Adipose tissue (tissue), 3 donors: Measurements from ENCODE around the gene FBXW4. TPM values are rescaled to one million over a fixed set of nuclear protein-coding genes. Genes with fewer than 3 reads are reported as not detected.

Source experiments
- H3K27ac ChIP-seq: one replicate; pipeline ENCODE4 v1.5.1; 2013; ENCODE audit warnings: low read depth, low read length
- WGBS, 3 donors: extraction: QIAGEN DNeasy Blood & Tissue Kit; methylation state at CpG; one replicate each; pipeline ENCODE4 v1.1.7; 2013; 5-methylcytosine and 5-hydroxymethylcytosine counted together
- polyA plus RNA-seq, 3 donors: library from polyadenylated mRNA; stranded (reverse); fragments of 200-250 nt; gene quantifications; one replicate each; pipeline ENCODE4 v1.2.3, GENCODE V29; 2013
- donor health status: healthy with polysubstance abuse.
- donor health status: Bipolar disorder and iron deficiency.
- donor health status: healthy.

The FBXW4 gene
- polyA plus RNA-seq, 3 donors = 31.1 to 50.8 (median 34.0) TPM

GRCh38 chr10:101631821-101632475 is 63.0 kb downstream of the FBXW4 start:
- H3K27ac ChIP-seq = no peak overlapping the region
- 77 to 92% (median 86%) methylated on average over 8 of the region's 8 CpGs for WGBS, 3 donors

GRCh38 chr10:101630633-101630920 is 64.4 kb downstream of the FBXW4 start:
- 93 to 100% (median 100%) methylated on average over 1 of the region's 1 CpG for WGBS, 3 donors
- H3K27ac ChIP-seq = no peak overlapping the region

DNA sequence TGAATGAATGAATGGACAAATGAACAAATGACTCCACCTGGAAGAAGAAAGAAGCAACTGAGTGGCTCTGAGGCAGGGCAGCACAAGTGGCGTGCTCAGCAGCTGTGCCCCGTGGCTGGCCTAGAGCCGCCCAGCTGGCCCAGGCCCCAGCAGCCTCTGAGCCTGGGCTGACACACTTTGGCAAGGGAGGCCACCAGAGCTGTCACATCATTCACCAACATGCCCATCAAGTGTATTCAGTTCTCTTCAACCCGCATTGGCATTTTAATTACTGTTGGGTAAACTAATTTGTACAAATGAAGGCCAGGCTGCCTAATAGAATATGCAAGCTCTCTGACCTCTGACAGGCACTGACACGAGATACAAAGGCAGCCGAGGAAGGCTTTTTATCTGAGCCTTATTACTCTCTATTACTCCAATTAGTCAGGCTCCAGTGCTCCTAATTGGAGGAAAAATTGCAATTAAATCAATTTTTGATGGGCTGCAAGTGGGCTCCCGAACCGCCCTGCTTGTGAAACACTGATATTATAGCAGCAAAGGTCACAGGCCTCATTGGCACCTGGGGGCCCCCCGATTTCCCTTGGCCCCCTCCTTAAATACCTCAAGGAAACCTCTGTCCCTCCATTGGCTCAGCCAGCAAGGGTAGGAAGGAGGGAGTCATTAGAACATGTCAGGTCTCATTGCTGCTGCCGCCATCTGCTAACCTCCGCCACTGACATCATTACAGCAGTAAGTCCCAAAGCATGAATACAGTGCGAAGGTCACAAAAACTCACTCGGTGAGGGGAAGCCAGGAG is 64.9 kb downstream of the FBXW4 start:
- 87 to 91% (median 88%) methylated on average over 13 of the region's 13 CpGs for WGBS, 3 donors
- H3K27ac ChIP-seq = no peak overlapping the region

DNA sequence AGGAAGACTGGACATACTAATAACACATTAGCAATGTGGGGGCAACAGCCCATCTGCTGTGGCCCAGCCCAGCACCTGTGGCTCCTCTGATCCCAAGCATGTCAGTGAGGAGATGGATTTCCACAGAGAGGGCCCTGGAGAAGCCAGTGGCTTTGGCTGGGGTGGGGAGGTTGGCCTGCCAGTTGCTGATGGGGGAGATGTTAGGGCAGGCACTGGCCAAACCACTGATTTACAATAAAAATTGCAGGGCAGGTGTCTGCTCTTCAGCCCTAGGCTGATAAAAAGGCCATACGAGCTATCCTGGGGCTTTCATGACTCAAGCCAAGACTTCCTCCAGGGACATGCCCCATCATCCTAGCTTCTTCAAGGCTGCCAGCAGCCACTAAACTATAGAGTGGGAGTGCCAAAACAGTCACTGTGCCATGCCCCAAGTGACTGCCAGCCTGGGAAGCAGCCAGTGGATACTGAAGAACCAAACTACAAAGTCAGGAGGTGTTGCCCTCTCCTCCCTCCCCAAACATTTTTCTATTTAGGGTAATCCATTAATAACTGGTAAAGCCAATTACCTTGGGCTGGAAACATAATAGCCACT is 69.1 kb downstream of the FBXW4 start:
- WGBS, 3 donors = 58 to 81% (median 75%) methylated on average over 1 of the region's 1 CpG
- no peak overlapping the region for H3K27ac ChIP-seq

GRCh38 chr10:101624526-101625102 is 70.4 kb downstream of the FBXW4 start:
- WGBS, 3 donors = 71 to 93% (median 75%) methylated on average over 4 of the region's 4 CpGs
- no peak overlapping the region for H3K27ac ChIP-seq

GRCh38 chr10:101623528-101623927 is 71.4 kb downstream of the FBXW4 start:
- 72 to 94% (median 73%) methylated on average over 1 of the region's 1 CpG for WGBS, 3 donors
- no peak overlapping the region for H3K27ac ChIP-seq

- 98% methylated on average over 6 of the region's 6 CpGs for WGBS, 3 donors
- no peak overlapping the region for H3K27ac ChIP-seq
These were observed 75.0 kb downstream of the FBXW4 start for GRCh38 chr10:101619983-101620382.

- no peak overlapping the region for H3K27ac ChIP-seq
- 90 to 98% (median 90%) methylated on average over 2 of the region's 2 CpGs for WGBS, 3 donors
These were observed 76.1 kb downstream of the FBXW4 start for GRCh38 chr10:101618871-101619270.

DNA sequence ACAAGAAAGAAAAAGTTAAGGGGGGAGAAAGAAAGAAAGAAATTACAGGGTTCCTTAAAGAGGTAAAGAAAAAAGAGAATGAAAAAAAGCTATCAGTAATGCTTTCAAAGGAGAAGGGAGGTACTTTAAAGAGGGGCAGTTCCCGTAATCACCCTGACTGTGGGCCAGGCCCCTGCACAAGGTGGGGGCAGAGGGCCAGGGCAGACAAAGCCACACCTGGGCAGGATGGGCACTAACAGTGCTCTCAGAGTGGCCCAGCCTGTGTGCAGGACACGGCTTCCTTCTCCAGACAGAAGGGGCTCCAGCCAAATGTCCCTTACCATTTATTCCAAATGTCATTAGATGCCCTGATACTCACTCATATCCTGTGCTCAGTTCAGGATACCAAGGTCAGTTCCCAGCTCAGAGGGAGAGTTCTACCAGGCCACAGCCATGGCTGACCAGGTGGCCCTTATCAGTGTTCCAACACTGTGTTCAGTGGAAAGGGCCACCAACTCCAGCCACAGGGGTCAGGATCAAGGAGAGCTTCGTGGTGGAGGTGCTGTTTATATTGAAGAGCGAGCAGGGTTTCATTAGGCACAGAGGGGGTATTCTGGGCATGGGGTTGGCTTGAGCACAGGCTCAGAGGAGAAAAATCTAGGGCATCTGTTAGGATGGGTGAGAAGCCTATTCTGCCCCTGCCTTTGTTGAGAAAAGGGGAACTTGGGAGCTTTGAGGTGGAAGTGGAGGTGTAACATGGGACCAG is 77.0 kb downstream of the FBXW4 start:
- WGBS, 3 donors = 83 to 88% (median 86%) methylated on average over 4 of the region's 4 CpGs
- no peak overlapping the region for H3K27ac ChIP-seq

DNA sequence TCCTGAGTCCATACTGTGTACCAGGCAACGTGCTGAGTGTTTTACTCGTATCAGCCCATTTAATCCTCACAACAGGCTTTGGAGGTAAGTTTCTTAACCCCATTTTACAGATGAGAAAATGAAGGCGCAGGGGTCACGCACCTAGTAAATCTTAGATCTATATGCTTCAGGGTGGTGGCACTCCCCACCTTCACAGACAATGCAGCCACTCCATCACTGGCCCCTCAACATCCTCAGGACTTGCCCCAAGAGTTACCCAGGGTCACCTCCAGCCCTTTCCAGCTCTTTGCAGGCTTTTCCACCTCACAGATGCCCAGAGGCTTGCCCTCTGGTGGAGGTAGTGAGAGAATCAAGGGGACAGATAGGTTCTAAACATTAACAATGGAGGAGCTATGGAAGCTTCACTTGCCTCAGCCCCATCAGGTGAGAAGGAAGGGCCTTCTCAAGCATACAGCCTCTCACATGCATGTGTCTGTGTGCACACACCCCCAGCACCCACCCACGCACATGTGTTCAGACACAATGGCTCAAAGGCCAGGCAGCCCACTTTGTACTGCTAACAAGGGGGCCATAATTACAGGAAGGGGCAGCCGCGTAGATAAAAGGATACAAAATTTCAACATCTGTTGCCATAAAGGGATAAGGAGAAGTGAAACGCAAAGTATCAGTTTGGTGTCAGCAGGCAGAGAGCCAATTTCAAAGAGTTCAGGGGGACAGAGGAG is 77.7 kb downstream of the FBXW4 start:
- WGBS, 3 donors = 76 to 90% (median 79%) methylated on average over 8 of the region's 8 CpGs
- H3K27ac ChIP-seq = no peak overlapping the region

GRCh38 chr10:101616415-101617101 is 78.4 kb downstream of the FBXW4 start:
- 74 to 92% (median 88%) methylated on average over 9 of the region's 9 CpGs for WGBS, 3 donors

DNA sequence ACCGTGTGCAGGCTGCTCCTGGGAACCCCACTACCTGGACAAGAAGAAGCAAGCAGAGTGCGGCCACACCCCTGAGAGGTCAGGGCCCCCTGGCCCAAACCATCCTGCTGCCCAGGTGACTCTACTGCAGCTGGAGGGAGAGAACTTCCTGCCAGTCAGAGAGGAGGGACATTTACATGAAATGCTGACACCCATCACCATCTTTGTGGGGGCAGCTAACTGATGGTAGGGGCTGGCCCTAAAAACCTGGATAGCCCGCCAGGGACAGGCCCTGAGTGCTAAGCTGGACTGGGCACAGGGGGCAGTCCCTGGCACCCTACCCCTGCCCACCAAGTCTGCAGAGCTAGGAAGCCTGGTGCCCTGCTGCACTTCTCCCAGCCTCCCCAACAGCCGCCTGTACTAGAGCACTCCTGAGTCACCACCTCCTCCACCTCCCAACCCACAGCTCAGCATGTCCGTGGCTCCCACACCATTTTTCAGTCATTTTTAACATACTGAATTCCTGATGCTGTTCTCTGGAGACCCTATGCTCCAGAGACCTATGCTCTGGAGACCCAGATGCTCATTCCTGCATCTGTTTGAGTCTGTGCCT is 79.3 kb downstream of the FBXW4 start:
- 90 to 95% (median 92%) methylated on average over 5 of the region's 5 CpGs for WGBS, 3 donors
- no peak overlapping the region for H3K27ac ChIP-seq

More at GRCh38 chr10:101616415-101617101, 78.4 kb downstream of the FBXW4 start:
- no peak overlapping the region for H3K27ac ChIP-seq

DNA sequence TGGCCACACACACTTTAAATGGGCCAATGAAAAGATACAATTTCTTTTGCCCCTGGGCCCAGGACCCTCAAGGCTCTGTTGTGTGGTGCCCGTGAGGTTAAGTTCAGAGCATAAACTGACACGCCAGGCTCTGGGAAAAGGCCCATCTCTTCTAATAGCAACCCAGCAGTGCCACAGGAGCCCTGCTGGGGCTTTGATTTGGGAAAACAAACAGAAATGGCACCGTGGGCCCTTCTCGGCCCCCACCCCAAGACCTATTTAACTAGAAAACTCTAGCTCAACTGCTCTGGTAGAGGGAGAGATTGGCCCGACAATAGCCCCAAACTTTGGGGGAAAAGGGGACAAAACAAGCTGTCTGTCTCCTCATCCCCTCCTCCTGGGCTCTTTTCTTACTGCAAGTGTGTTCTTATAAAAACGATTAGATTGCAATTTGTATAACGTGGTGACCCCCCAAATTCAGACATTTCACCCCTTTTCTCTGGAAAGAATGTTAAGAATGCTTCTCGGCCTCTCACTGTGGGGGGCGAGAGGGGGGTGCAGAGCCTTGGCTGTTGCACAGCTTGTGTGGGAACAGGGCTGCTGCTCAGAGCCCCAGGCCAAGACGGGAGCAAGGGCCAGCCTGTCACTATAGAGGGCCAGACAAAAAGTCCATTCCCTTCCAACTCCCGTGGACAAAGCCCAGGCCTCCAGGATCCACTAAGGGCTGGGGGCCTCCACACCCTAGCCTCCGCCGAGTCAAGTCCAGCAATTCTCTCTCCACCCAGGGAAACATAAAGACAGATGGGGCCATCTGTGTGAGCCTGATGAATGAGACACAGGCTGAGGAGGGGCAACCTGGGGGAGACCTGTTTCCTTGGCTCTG is 80.1 kb downstream of the FBXW4 start:
- WGBS, 3 donors = 74 to 82% (median 74%) methylated on average over 13 of the region's 13 CpGs
- no peak overlapping the region for H3K27ac ChIP-seq

GRCh38 chr10:101613646-101614045 is 81.3 kb downstream of the FBXW4 start:
- H3K27ac ChIP-seq = no peak overlapping the region
- WGBS, 3 donors = 93 to 100% (median 94%) methylated on average over 3 of the region's 3 CpGs

- no peak overlapping the region for H3K27ac ChIP-seq
- 75 to 79% (median 76%) methylated on average over 10 of the region's 10 CpGs for WGBS, 3 donors
These were observed 82.1 kb downstream of the FBXW4 start for GRCh38 chr10:101612872-101613271.

GRCh38 chr10:101612086-101612485 is 82.9 kb downstream of the FBXW4 start:
- WGBS, 3 donors = 88 to 89% (median 88%) methylated on average over 6 of the region's 6 CpGs
- H3K27ac ChIP-seq = no peak overlapping the region
